Memory B cell (primary cell): Measurements from ENCODE around the gene DHX38.
"Not testable (repeated sequence)": the region's sequence is repeated elsewhere in the genome, so short reads cannot be mapped to it uniquely, and the experiment has no call there.

ENCODE experiments used
- ATAC-seq: fragments of 150-1000 bp; cut with Tn5 transposase; 2 replicates; pipeline ENCODE4 v1.10.0; 2021; ENCODE audit warnings: low read depth, mild to moderate bottlenecking, moderate library complexity
- DNase-seq, 2 donors: peaks; one replicate each; pipeline ENCODE4 v3.0.0; 2022; ENCODE audit warnings: low spot score in 2 of 2
- H3K27ac Mint-ChIP-seq: one replicate; pipeline ENCODE4 v1.8.0; 2022; ENCODE audit warnings: mild to moderate bottlenecking, moderate library complexity, mixed read lengths
- H3K27me3 Mint-ChIP-seq: one replicate; pipeline ENCODE4 v1.8.0; 2022; ENCODE audit warnings: mixed read lengths
- H3K36me3 Mint-ChIP-seq: one replicate; pipeline ENCODE4 v1.8.0; 2022; ENCODE audit warnings: mild to moderate bottlenecking, mixed read lengths
- H3K4me1 Mint-ChIP-seq: one replicate; pipeline ENCODE4 v1.8.0; 2022; ENCODE audit warnings: mixed read lengths
- H3K4me3 Mint-ChIP-seq: one replicate; pipeline ENCODE4 v1.8.0; 2022; ENCODE audit warnings: mild to moderate bottlenecking, moderate library complexity, mixed read lengths
- H3K9me3 Mint-ChIP-seq: one replicate; pipeline ENCODE4 v1.8.0; 2022; ENCODE audit warnings: mixed read lengths

Gene DHX38

DNA sequence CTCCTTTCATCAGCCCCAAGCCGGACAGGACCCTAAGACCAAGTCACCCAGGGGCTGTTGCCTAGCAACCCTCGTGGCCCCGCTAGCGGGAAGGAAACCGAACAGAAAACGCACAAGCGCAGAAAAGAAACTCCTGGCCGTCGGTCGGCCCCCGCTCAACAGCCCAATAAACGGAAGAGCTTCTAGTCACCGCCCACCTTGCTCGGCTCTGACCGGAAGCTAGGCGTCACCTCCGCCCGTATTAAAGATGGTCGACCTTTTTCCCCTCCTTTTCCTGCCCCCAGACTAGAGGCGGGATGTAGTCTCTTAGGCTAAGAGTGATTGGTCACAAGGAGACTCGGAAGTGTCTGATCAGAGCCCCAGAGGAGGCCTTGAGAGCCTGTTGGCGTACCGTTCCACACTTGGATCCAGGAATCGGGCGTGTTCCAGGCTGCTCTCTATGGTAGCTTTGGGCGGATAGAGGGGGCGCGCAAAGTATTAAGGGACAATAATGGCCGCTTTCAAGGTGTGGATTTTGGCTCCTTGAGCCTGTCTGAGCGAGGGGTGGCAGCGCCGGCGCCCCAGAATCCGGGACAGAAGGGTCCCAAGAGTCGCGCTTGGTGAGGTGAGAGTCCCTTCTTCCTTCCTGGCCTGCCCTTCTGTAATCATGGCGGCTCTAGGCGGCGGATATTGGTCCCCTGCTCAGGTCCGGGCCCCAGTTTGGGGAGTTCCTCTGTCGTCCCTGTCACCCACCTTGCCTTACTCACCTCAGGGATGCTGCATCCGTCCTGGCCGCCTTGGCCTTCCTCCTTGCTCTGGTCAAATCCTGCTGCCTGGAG lies at the start of gene DHX38, which contains the start of gene TXNL4B:
DHX38 (plus strand) TSS at position 400 of the 818 bp plus-strand sequence. CDS start 2,311 bp downstream, outside the sequence.
TXNL4B (minus strand) TSS at position 173 of the 818 bp plus-strand sequence. CDS start 2,871 bp downstream, outside the sequence.
- peaks cover 27% of the 10 kb centered on the region for H3K36me3 Mint-ChIP-seq
- H3K27ac Mint-ChIP-seq, result peak within 1 kb of the TSS; percentile 99
- H3K4me1 Mint-ChIP-seq, result peaks cover 34% of the 10 kb centered on the region
- no peaks in the 10 kb centered on the region for H3K9me3 Mint-ChIP-seq
- no peaks in the 10 kb centered on the region for H3K27me3 Mint-ChIP-seq
- ATAC-seq (peak; percentile 93), DNase-seq (peak; percentile 80 to 86)
- H3K4me3 Mint-ChIP-seq, result peak within 1 kb of the TSS; percentile 99

DNA sequence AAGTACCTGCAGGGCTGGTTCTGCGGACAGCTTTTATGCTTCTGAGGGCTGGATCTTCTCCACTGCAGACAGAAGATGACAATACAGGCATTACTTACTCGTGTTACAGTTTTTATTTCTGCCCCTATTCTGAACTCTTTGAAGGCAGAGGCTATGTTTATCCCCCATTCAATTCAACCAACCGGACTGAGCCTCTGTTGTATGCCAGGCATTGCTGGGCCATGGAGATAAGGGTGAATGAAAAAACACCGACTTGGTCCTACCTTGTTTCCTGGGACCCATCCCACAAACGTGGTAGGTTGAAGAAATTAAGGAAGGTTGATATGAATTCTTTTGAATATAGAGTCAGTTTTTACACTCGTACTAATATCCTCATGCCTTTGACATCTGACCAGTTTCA lies 49.4 kb upstream of the DHX38 start:
- H3K4me1 Mint-ChIP-seq, result no peaks in the 10 kb centered on the region
- H3K9me3 Mint-ChIP-seq, result peaks cover 8% of the 10 kb centered on the region
- H3K4me3 Mint-ChIP-seq, result no peak overlapping the region
- ATAC-seq (no peak), DNase-seq (no peak)
- H3K27me3 Mint-ChIP-seq, result no peaks in the 10 kb centered on the region
- peaks cover 27% of the 10 kb centered on the region for H3K36me3 Mint-ChIP-seq
- H3K27ac Mint-ChIP-seq, result no peak overlapping the region

- Mint-ChIP-seq H3K4me3 (no peak overlapping the region), H3K4me1 (no peaks in the 10 kb centered on the region), H3K27ac (no peak overlapping the region), H3K27me3 (no peaks in the 10 kb centered on the region), H3K36me3 (peaks cover 28% of the 10 kb centered on the region), H3K9me3 (peaks cover 10% of the 10 kb centered on the region)
- ATAC-seq (no peak), DNase-seq (no peak)
Measured at GRCh38 chr16:72044825-72045359, 48.8 kb upstream of the DHX38 start.

- no peak for ATAC-seq
- Mint-ChIP-seq H3K27ac (no peak overlapping the region), H3K27me3 (no peaks in the 10 kb centered on the region), H3K4me3 (no peak overlapping the region), H3K36me3 (peaks cover 10% of the 10 kb centered on the region), H3K4me1 (no peaks in the 10 kb centered on the region), H3K9me3 (peaks cover 9% of the 10 kb centered on the region)
- no peak for DNase-seq
Measured at GRCh38 chr16:72049110-72049509, 44.5 kb upstream of the DHX38 start.

- peaks cover 9% of the 10 kb centered on the region for H3K9me3 Mint-ChIP-seq
- H3K36me3 Mint-ChIP-seq, result peaks cover 7% of the 10 kb centered on the region
- ATAC-seq (no peak), DNase-seq (no peak)
- H3K27me3 Mint-ChIP-seq, result no peaks in the 10 kb centered on the region
- H3K4me3 Mint-ChIP-seq, result no peak overlapping the region
- no peaks in the 10 kb centered on the region for H3K4me1 Mint-ChIP-seq
- H3K27ac Mint-ChIP-seq, result no peak overlapping the region
Measured at GRCh38 chr16:72050769-72051464, 42.7 kb upstream of the DHX38 start.

DNA sequence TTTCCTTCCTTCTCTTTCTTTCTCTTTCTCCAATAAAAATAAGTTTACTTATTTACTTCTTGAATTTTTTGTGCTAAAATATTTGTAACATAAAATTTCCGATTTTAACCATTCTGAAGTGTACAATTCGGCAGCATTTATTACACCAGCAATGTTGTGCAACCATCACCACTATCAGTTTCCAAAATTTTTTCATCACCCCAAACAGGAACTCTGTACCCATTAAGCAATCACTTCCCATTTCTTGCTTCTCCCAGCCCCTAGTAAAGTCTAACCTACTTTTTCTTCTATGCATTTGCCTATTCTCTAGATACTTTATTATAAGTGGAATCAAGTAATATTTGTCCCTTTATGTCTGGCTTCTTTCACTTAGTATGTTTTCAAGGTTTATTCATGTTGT lies 41.8 kb upstream of the DHX38 start:
- H3K27ac Mint-ChIP-seq, result no peak overlapping the region
- no peaks in the 10 kb centered on the region for H3K4me1 Mint-ChIP-seq
- DNase-seq, result no peak
- H3K9me3 Mint-ChIP-seq, result peaks cover 9% of the 10 kb centered on the region
- no peak for ATAC-seq
- no peak overlapping the region for H3K4me3 Mint-ChIP-seq
- H3K36me3 Mint-ChIP-seq, result peaks cover 7% of the 10 kb centered on the region
- no peaks in the 10 kb centered on the region for H3K27me3 Mint-ChIP-seq

DNA sequence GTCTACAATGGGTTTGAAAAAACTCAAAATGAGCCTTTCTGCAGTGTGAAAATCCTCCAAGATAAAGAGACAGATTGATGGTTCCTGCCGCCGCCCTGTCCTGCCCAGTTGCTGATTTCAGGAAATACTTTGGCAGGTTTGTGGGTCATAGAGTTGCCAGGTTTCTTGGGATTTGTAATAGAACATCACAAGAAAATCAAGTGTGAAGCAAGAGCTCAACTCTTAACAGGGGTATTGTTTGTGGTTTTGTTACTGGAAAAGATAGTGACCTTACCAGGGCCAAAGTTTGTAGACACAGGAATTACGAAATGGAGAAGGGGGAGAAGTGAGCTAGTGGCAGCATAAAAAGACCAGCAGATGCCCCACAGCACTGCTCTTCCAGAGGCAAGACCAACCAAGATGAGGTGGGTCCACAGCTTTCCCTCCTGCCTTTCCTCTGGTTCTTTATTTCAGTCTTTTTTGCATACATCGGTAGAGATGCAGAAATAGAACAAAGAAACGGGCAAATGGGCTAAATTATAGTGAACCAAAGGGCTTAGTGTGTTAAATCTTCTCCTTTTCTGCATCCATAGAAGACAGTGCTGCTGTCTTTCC lies 39.3 kb upstream of the DHX38 start, which contains the start of gene HP:
HP (plus strand) TSS at position 252 of the 594 bp plus-strand sequence; CDS start at position 400, 148 bp downstream.
- not testable (repeated sequence) for H3K4me1 Mint-ChIP-seq, DNase-seq, ATAC-seq, H3K27ac Mint-ChIP-seq, H3K27me3 Mint-ChIP-seq, H3K9me3 Mint-ChIP-seq, H3K4me3 Mint-ChIP-seq, H3K36me3 Mint-ChIP-seq

DNA sequence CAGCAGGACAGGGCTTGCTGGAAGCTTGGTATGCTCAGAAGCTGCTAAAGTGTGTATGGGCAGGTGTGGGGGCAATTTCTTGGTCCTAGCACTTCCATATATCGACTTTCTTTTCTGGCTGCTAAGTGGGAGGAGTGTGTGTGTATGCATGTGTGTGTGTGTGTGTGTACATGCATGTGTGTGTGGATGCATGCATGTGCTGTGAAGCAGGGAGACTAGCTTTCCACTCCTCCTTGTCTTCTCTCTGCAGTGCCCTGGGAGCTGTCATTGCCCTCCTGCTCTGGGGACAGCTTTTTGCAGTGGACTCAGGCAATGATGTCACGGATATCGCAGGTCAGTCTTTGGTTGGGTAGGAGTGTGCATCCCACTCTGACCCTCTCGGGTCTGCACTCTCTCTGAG lies 37.7 kb upstream of the DHX38 start:
- H3K4me1 Mint-ChIP-seq, result no peaks in the 10 kb centered on the region

DNA sequence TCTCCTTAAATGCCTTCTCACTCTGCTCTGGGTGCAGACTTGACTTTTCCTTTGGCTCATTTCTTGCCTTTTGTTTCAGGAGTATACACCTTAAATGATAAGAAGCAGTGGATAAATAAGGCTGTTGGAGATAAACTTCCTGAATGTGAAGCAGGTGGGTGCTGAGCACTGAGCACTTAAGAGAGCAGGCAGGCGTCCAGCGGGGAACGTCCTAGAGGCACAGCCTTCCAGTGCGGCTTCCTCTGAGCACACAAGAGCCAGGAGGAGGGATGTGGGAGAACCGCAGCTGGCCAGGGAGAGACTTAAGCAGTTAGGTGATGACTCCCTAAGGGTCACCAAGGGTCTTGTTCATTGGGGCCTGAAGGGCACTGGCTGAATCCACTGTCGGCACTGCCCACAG lies 36.3 kb upstream of the DHX38 start:
- DNase-seq, H3K27me3 Mint-ChIP-seq, H3K4me1 Mint-ChIP-seq, H3K9me3 Mint-ChIP-seq, ATAC-seq, H3K27ac Mint-ChIP-seq, H3K36me3 Mint-ChIP-seq, H3K4me3 Mint-ChIP-seq: not testable (repeated sequence)

More for the DNA sequence above, 37.7 kb upstream of the DHX38 start:
- Mint-ChIP-seq H3K9me3 (no peaks in the 10 kb centered on the region), H3K27ac (no peak overlapping the region), H3K27me3 (no peaks in the 10 kb centered on the region), H3K4me3 (no peak overlapping the region), H3K36me3 (peaks cover 3% of the 10 kb centered on the region)
- ATAC-seq (no peak), DNase-seq (no peak)

- H3K36me3 Mint-ChIP-seq, H3K9me3 Mint-ChIP-seq, H3K4me1 Mint-ChIP-seq, DNase-seq, H3K27ac Mint-ChIP-seq, ATAC-seq, H3K27me3 Mint-ChIP-seq, H3K4me3 Mint-ChIP-seq: not testable (repeated sequence)
Measured at GRCh38 chr16:72059060-72059459, 34.6 kb upstream of the DHX38 start.

- H3K9me3 Mint-ChIP-seq, result no peaks in the 10 kb centered on the region
- peaks cover 11% of the 10 kb centered on the region for H3K36me3 Mint-ChIP-seq
- H3K27me3 Mint-ChIP-seq, result peaks cover 2% of the 10 kb centered on the region
- H3K4me3 Mint-ChIP-seq, result no peak overlapping the region
- no peak overlapping the region for H3K27ac Mint-ChIP-seq
- no peaks in the 10 kb centered on the region for H3K4me1 Mint-ChIP-seq
- ATAC-seq, result no peak
- DNase-seq, result no peak
Measured at GRCh38 chr16:72060405-72060804, 33.2 kb upstream of the DHX38 start.

GRCh38 chr16:72061564-72061963 lies 32.1 kb upstream of the DHX38 start:
- Mint-ChIP-seq H3K27ac (no peak overlapping the region), H3K4me3 (no peak overlapping the region), H3K9me3 (no peaks in the 10 kb centered on the region), H3K36me3 (peaks cover 11% of the 10 kb centered on the region), H3K4me1 (no peaks in the 10 kb centered on the region), H3K27me3 (peaks cover 2% of the 10 kb centered on the region)
- DNase-seq, result no peak
- ATAC-seq, result no peak

GRCh38 chr16:72064361-72064894 lies 29.2 kb upstream of the DHX38 start:
- Mint-ChIP-seq H3K36me3 (peaks cover 8% of the 10 kb centered on the region), H3K27me3 (peaks cover 2% of the 10 kb centered on the region), H3K9me3 (no peaks in the 10 kb centered on the region), H3K4me1 (no peaks in the 10 kb centered on the region), H3K4me3 (no peak overlapping the region), H3K27ac (no peak overlapping the region)
- DNase-seq (no peak), ATAC-seq (no peak)

DNA sequence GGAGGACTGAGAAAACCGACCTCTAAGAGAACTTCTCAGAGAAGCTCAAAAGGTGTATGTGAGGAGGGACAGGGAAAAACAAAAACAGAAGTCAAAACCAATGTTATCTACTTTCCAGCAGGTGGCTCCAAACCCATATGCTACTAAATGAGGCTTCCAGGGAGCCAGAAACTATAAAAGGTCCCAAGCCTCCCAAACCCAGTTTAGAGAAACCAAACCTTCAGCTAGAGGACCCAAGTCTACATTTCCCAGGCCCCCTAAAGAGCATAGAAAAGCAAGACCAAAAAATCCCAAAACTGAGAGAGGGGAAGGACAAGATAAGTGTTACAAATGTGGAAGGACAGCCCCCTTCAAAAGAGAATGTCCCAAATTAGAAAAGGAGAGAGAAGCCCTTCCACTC lies 26.9 kb upstream of the DHX38 start:
- no peak overlapping the region for H3K27ac Mint-ChIP-seq

More for the DNA sequence above, 26.9 kb upstream of the DHX38 start:
- peaks cover 2% of the 10 kb centered on the region for H3K27me3 Mint-ChIP-seq
- peaks cover 7% of the 10 kb centered on the region for H3K36me3 Mint-ChIP-seq
- H3K9me3 Mint-ChIP-seq, result no peaks in the 10 kb centered on the region
- no peaks in the 10 kb centered on the region for H3K4me1 Mint-ChIP-seq
- H3K4me3 Mint-ChIP-seq, result no peak overlapping the region
- ATAC-seq (peak; percentile 37), DNase-seq (peak; percentile 3 to 11)
